Activated CD4-positive, alpha-beta memory T cell treated with anti-CD3 and anti-CD28 coated beads for 36 hours (primary cell): Measurements from ENCODE around the gene KHDC4. TPM values are rescaled to one million over a fixed set of nuclear protein-coding genes. Genes with fewer than 3 reads are reported as not detected.
A peak's percentile ranks its signal among the peaks of the same experiment; 100 is the strongest.
"Not testable (repeated sequence)": the region's sequence is repeated elsewhere in the genome, so short reads cannot be mapped to it uniquely, and the experiment has no call there.

ENCODE experiments used
- CTCF ChIA-PET: fragments of 350-600 bp; sonication (Branson Sonifier 250); formaldehyde crosslinking; loops from one replicate; lab custom pipeline; 2021; ENCODE audit warnings: antibody characterized with exemption, inconsistent platforms; lab: Charles Lee
- POLR2A ChIA-PET: fragments of 350-600 bp; sonication (Branson Sonifier 250); formaldehyde crosslinking; loops from one replicate; lab custom pipeline; 2021; ENCODE audit warnings: antibody characterized with exemption; lab: Charles Lee
- DNase-seq: peaks from one replicate; pipeline ENCODE4 v3.0.0-alpha.2; 2020
- H3K27ac Mint-ChIP-seq: one replicate; pipeline ENCODE4 v1.8.0; 2021; ENCODE audit warnings: mixed read lengths
- H3K27me3 Mint-ChIP-seq: one replicate; pipeline ENCODE4 v1.8.0; 2021; ENCODE audit warnings: mixed read lengths
- H3K36me3 Mint-ChIP-seq: one replicate; pipeline ENCODE4 v1.8.0; 2021; ENCODE audit warnings: mixed read lengths
- H3K4me1 Mint-ChIP-seq: one replicate; pipeline ENCODE4 v1.8.0; 2021; ENCODE audit warnings: low read depth, mixed read lengths
- H3K4me3 Mint-ChIP-seq: one replicate; pipeline ENCODE4 v1.8.0; 2021; ENCODE audit warnings: mild to moderate bottlenecking, mixed read lengths
- H3K9me3 Mint-ChIP-seq: one replicate; pipeline ENCODE4 v1.8.0; 2021; ENCODE audit warnings: mixed read lengths
- intact Hi-C: fragments of 100-400 bp; cut with micrococcal nuclease; formaldehyde crosslinking; loops from one replicate; pipeline ENCODE4 v1.15.1; 2023
- total RNA-seq, 2 experiments: library from RNA; stranded (reverse); gene quantifications; one replicate each; pipeline ENCODE4 v1.2.3, GENCODE V29; 2021

Gene KHDC4
- total RNA-seq, 2 experiments from 2014 or later, result 66.1 to 70.2 TPM

GRCh38 chr1:155940482-155940992 lies 6.3 kb upstream of the KHDC4 start:
- H3K4me3 Mint-ChIP-seq, result no peak overlapping the region
- no peaks in the 10 kb centered on the region for H3K9me3 Mint-ChIP-seq
- peak overlapping the region; percentile 68 for H3K27ac Mint-ChIP-seq
- peak; percentile 16 for DNase-seq
- intact Hi-C loops, result loop anchor here (10.0 kb wide), 1 partner anchor 284 kb away; no protein-coding TSS in a partner anchor
- H3K27me3 Mint-ChIP-seq, result no peaks in the 10 kb centered on the region
- ChIA-PET CTCF (interaction anchor here (1.2 to 5.6 kb wide), 3 partner anchors 37 to 50 kb away, joined by 5 to 92 read pairs (median 29); partner anchors contain the start of gene ARHGEF2), POLR2A (interaction anchor here (0.5 to 4.1 kb wide), 3 partner anchors 37 to 277 kb away, joined by 3 to 24 read pairs (median 3); partner anchors contain the start of gene ARHGEF2)
- peaks cover 55% of the 10 kb centered on the region for H3K4me1 Mint-ChIP-seq
- H3K36me3 Mint-ChIP-seq, result no peaks in the 10 kb centered on the region

GRCh38 chr1:155938220-155938627 lies 4.0 kb upstream of the KHDC4 start:
- peak; percentile 39 for DNase-seq
- Mint-ChIP-seq H3K27me3 (no peaks in the 10 kb centered on the region), H3K4me3 (peak overlapping the region; percentile 0), H3K36me3 (no peaks in the 10 kb centered on the region), H3K9me3 (no peaks in the 10 kb centered on the region), H3K4me1 (peaks cover 42% of the 10 kb centered on the region), H3K27ac (peak overlapping the region; percentile 30)
- CTCF ChIA-PET, result interaction anchor here (0.5 to 5.6 kb wide), 23 partner anchors 8 to 128 kb away, joined by 3 to 92 read pairs (median 5); partner anchors contain the start of gene ARHGEF2
- POLR2A ChIA-PET, result interaction anchor here (4.1 kb wide), 1 partner anchor 40 kb away, joined by 24 read pairs; the partner anchor contains the start of gene ARHGEF2
- intact Hi-C loops, result loop anchor here (1.0 kb wide), 3 partner anchors 8 to 128 kb away; no protein-coding TSS in a partner anchor

- Mint-ChIP-seq H3K27me3 (no peaks in the 10 kb centered on the region), H3K9me3 (no peaks in the 10 kb centered on the region), H3K4me3 (no peak overlapping the region), H3K27ac (no peak overlapping the region), H3K4me1 (peaks cover 40% of the 10 kb centered on the region), H3K36me3 (peaks cover 22% of the 10 kb centered on the region)
- ChIA-PET POLR2A (interaction anchor here (0.7 to 3.7 kb wide), 11 partner anchors 9 to 75 kb away, joined by 3 to 32 read pairs (median 4); partner anchors contain the start of genes ARHGEF2 and SYT11), CTCF (interaction anchor here (0.7 to 6.7 kb wide), 4 partner anchors 11 to 55 kb away, joined by 3 to 77 read pairs (median 40); partner anchors contain the start of gene ARHGEF2)
- intact Hi-C loops, result loop anchor here (1.0 to 5.0 kb wide), 6 partner anchors 11 to 402 kb away; partner anchors contain the start of genes CCT3, LAMTOR2, RIT1 and TSACC
- peak; percentile 20 for DNase-seq
Observed at GRCh38 chr1:155934936-155935590, 850 bp upstream of the KHDC4 start.

- Mint-ChIP-seq H3K4me3 (no peak overlapping the region), H3K27me3 (no peaks in the 10 kb centered on the region), H3K27ac (no peak overlapping the region), H3K36me3 (peaks cover 30% of the 10 kb centered on the region), H3K4me1 (peaks cover 46% of the 10 kb centered on the region), H3K9me3 (no peaks in the 10 kb centered on the region)
- peak; percentile 31 for DNase-seq
- ChIA-PET CTCF (interaction anchor here (0.9 to 6.7 kb wide), 7 partner anchors 12 to 133 kb away, joined by 3 to 77 read pairs (median 4); partner anchors contain the start of gene ARHGEF2), POLR2A (interaction anchor here (0.6 to 3.7 kb wide), 14 partner anchors 9 to 164 kb away, joined by 3 to 32 read pairs (median 4); partner anchors contain the start of genes ARHGEF2 and SYT11)
- intact Hi-C loops, result loop anchor here (1.0 to 5.0 kb wide), 6 partner anchors 13 to 404 kb away; partner anchors contain the start of genes CCT3, LAMTOR2, RIT1 and TSACC
Observed at GRCh38 chr1:155933591-155934096, 569 bp downstream of the KHDC4 start.

GRCh38 chr1:155932487-155932886 lies 1.7 kb downstream of the KHDC4 start:
- Mint-ChIP-seq H3K27me3 (no peaks in the 10 kb centered on the region), H3K27ac (peak overlapping the region; percentile 45), H3K4me1 (peaks cover 42% of the 10 kb centered on the region), H3K4me3 (peak overlapping the region; percentile 61), H3K9me3 (no peaks in the 10 kb centered on the region), H3K36me3 (peaks cover 34% of the 10 kb centered on the region)
- intact Hi-C loops, result loop anchor here (5.0 kb wide), 1 partner anchor 405 kb away; the partner anchor contains the start of genes CCT3 and TSACC
- DNase-seq, result no peak
- POLR2A ChIA-PET, result interaction anchor here (3.7 kb wide), 1 partner anchor 46 kb away, joined by 32 read pairs; the partner anchor contains the start of gene ARHGEF2
- CTCF ChIA-PET, result interaction anchor here (0.7 to 6.7 kb wide), 5 partner anchors 9 to 601 kb away, joined by 3 to 77 read pairs (median 4); partner anchors contain the start of gene ARHGEF2

- Mint-ChIP-seq H3K9me3 (no peaks in the 10 kb centered on the region), H3K27me3 (no peaks in the 10 kb centered on the region), H3K36me3 (peaks cover 37% of the 10 kb centered on the region), H3K4me3 (peak overlapping the region; percentile 33), H3K27ac (no peak overlapping the region), H3K4me1 (peaks cover 42% of the 10 kb centered on the region)
- ChIA-PET CTCF (interaction anchor here (1.1 to 6.7 kb wide), 5 partner anchors 9 to 405 kb away, joined by 3 to 77 read pairs (median 4); partner anchors contain the start of gene ARHGEF2), POLR2A (interaction anchor here (3.7 kb wide), 1 partner anchor 46 kb away, joined by 32 read pairs; the partner anchor contains the start of gene ARHGEF2)
- no peak for DNase-seq
- intact Hi-C loops, result loop anchor here (5.0 kb wide), 1 partner anchor 405 kb away; the partner anchor contains the start of genes CCT3 and TSACC
Observed at GRCh38 chr1:155932081-155932480, 2.1 kb downstream of the KHDC4 start.

- H3K4me1 Mint-ChIP-seq, result peaks cover 42% of the 10 kb centered on the region
- no peak overlapping the region for H3K27ac Mint-ChIP-seq
- H3K27me3 Mint-ChIP-seq, result no peaks in the 10 kb centered on the region
- no peak for DNase-seq
- H3K36me3 Mint-ChIP-seq, result peaks cover 43% of the 10 kb centered on the region
- H3K4me3 Mint-ChIP-seq, result peak overlapping the region; percentile 33
- H3K9me3 Mint-ChIP-seq, result no peaks in the 10 kb centered on the region
- ChIA-PET POLR2A (interaction anchor here (0.7 to 3.7 kb wide), 2 partner anchors 47 to 170 kb away, joined by 4 to 32 read pairs; partner anchors contain the start of gene ARHGEF2), CTCF (interaction anchor here (1.0 to 6.7 kb wide), 6 partner anchors 8 to 405 kb away, joined by 3 to 77 read pairs (median 4); partner anchors contain the start of gene ARHGEF2)
- intact Hi-C loops, result loop anchor here (5.0 kb wide), 1 partner anchor 406 kb away; the partner anchor contains the start of genes CCT3 and TSACC
Observed at GRCh38 chr1:155931332-155932038, 2.7 kb downstream of the KHDC4 start.

- Mint-ChIP-seq H3K4me3 (peak overlapping the region; percentile 47), H3K4me1 (peaks cover 38% of the 10 kb centered on the region), H3K36me3 (peaks cover 51% of the 10 kb centered on the region)
- POLR2A ChIA-PET, result interaction anchor here (0.7 to 1.0 kb wide), 2 partner anchors 24 to 169 kb away, joined by 3 to 4 read pairs; no protein-coding TSS in a partner anchor
- DNase-seq, H3K27ac Mint-ChIP-seq, H3K9me3 Mint-ChIP-seq, H3K27me3 Mint-ChIP-seq: not testable (repeated sequence)
- intact Hi-C loops, result loop anchor here (5.0 kb wide), 1 partner anchor 407 kb away; the partner anchor contains the start of genes CCT3 and TSACC
- CTCF ChIA-PET, result interaction anchor here (1.0 to 6.7 kb wide), 7 partner anchors 7 to 406 kb away, joined by 3 to 77 read pairs (median 4); partner anchors contain the start of gene ARHGEF2
Observed at GRCh38 chr1:155930725-155931124, 3.5 kb downstream of the KHDC4 start.

- Mint-ChIP-seq H3K27ac (no peak overlapping the region), H3K4me1 (peaks cover 38% of the 10 kb centered on the region), H3K27me3 (no peaks in the 10 kb centered on the region), H3K36me3 (peaks cover 59% of the 10 kb centered on the region), H3K4me3 (no peak overlapping the region), H3K9me3 (no peaks in the 10 kb centered on the region)
- DNase-seq, result no peak
- intact Hi-C loops, result no loop called here
- CTCF ChIA-PET, result interaction anchor here (6.7 kb wide), 1 partner anchor 61 kb away, joined by 67 read pairs; no protein-coding TSS in a partner anchor
- POLR2A ChIA-PET, result no interaction called here
Observed at GRCh38 chr1:155929057-155929456, 5.2 kb downstream of the KHDC4 start.

GRCh38 chr1:155925506-155925905 lies 8.7 kb downstream of the KHDC4 start:
- Mint-ChIP-seq H3K9me3 (no peaks in the 10 kb centered on the region), H3K27ac (no peak overlapping the region), H3K27me3 (no peaks in the 10 kb centered on the region), H3K4me1 (peaks cover 17% of the 10 kb centered on the region), H3K4me3 (no peak overlapping the region), H3K36me3 (peaks cover 71% of the 10 kb centered on the region)
- ChIA-PET CTCF (no interaction called here), POLR2A (interaction anchor here (0.6 to 0.7 kb wide), 2 partner anchors 8 kb away, joined by 3 read pairs; partner anchors contain the start of gene KHDC4)
- intact Hi-C loops, result no loop called here
- DNase-seq, result no peak
